AG10803 (cell line): ENCODE results near the gene NOL4L.

Experiments used
- DNase-seq: peaks from one replicate; pipeline ENCODE4 v3.0.0; 2010; ENCODE audit warnings: low read depth
- H3K4me3 ChIP-seq: 2 replicates; pipeline ENCODE4 v1.5.1; 2011; ENCODE audit warnings: mild to moderate bottlenecking, low read length, control low read depth
- TF ChIP-seq, protein P1 (sequence below): conservative IDR thresholded peaks from 2 replicates; pipeline ENCODE4 v1.5.1; 2011; ENCODE audit warnings: mild to moderate bottlenecking, low read length, control low read depth, inconsistent platforms

Gene NOL4L

DNA sequence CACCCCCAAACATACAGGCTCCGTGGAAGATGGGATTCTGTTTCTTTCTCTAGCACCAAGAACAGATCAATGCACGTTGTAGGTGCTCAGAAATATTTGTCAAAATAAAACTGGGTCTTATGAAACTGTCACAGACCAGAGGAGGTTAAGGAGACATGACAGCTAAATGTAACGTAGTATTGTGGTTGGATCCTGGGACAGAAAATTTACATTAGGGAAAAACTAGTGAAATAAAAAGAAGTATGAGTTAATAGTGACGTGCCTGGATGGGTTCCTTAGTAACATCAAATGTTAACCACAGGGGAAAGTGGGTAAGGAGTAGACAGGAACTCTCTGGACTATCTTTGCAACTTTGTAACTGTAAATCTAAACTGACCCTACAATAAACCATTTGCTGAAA, 31.5 kb downstream of the NOL4L start:
- TF ChIP-seq, protein P1, sequence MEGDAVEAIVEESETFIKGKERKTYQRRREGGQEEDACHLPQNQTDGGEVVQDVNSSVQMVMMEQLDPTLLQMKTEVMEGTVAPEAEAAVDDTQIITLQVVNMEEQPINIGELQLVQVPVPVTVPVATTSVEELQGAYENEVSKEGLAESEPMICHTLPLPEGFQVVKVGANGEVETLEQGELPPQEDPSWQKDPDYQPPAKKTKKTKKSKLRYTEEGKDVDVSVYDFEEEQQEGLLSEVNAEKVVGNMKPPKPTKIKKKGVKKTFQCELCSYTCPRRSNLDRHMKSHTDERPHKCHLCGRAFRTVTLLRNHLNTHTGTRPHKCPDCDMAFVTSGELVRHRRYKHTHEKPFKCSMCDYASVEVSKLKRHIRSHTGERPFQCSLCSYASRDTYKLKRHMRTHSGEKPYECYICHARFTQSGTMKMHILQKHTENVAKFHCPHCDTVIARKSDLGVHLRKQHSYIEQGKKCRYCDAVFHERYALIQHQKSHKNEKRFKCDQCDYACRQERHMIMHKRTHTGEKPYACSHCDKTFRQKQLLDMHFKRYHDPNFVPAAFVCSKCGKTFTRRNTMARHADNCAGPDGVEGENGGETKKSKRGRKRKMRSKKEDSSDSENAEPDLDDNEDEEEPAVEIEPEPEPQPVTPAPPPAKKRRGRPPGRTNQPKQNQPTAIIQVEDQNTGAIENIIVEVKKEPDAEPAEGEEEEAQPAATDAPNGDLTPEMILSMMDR, result no peak
- H3K4me3 ChIP-seq, result no peak overlapping the region
- DNase-seq, result no peak

DNA sequence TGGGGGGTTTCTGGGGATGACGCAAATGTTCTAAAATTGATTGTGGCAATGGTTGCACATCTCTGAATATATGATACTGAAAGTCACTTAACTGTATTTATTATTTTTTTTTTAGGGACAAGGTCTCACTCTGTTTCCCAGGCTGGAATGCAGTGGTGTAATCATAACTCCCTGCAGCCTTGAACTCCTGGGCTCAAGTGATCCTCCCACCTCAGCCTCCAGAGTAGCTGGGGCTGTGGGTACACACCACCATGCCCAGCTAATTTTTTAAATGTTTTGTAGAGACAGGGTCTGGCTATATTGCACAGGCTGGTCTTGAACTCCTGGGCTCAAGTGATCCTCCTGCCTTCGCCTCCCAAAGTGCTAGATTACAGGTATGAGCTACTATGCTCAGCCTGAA, 33.4 kb downstream of the NOL4L start:
- no peak for DNase-seq
- TF ChIP-seq, protein P1, result no peak
- H3K4me3 ChIP-seq, result no peak overlapping the region

DNA sequence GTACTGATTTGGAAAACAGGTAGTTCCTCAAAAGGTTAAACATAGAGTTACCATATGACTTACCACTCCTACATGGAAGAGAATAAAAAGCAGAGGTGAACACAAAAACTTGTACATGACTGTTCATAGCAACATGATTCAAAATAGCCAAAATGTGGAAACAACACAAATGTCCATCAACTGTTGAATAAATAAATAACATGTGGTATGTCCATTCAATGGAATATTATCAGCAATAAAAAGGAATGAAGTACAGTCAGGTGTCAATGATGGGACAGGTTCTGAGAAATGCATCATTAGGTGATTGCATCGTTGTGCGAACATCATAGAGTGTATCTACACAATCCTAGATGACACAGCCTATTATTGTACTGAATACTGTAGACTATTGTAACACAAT, 35.3 kb downstream of the NOL4L start:
- TF ChIP-seq, protein P1, result no peak
- DNase-seq, result no peak
- H3K4me3 ChIP-seq, result no peak overlapping the region

DNA sequence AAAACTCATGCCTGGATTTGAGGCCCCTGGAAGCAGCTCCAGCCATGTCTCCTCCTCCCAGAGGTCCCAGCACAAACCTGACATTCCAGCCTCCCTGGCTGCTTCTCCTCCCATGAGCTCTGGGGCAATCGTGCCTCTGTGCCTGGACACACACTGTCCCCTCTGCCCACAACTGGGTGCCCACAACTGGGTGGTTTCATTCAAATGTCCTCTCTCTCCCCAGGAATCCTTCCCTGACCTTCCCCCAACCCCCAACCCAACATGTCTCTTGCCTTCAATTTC, 37.4 kb downstream of the NOL4L start:
- DNase-seq, result no peak
- H3K4me3 ChIP-seq, result no peak overlapping the region
- TF ChIP-seq, protein P1, result no peak

DNA sequence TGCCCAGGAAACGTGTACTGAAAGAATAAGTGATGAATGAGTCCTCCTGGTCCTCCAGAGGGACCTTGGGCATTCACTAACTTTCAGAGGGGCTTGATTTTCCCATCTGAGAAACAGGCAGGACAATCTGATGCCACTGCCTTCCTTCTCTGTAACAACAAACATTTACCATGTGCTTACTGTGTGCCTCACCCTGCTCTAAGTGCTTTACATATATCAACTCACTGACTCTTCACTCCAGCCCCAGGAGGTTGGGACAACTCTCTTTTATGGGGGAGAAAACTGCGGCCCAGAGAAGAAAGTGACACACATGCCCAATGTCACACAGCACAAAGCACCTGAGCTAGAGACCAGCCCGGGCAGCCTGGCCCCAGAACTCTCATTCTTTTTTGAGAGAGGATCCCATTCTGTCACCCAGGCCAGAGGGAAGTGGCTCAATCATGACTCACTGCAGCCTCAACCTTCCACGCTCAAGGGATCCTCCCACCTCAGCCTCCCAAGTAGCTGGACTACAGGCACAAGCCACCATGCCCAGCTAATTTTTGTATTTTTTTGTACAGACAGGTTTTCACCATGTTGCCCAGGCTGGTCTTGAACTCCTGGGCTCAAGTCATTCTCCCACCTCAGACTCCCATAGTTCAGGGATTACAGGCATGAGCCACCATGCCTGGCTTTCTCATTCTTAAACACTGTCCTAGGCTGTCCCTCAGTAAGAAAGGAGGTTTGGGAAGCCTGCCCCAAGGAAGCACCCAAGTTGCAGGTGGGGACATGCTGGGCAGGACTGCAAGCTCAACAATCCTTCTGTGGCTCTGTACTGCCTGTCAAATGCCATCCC, 38.0 kb downstream of the NOL4L start:
- TF ChIP-seq, protein P1, result no peak
- H3K4me3 ChIP-seq, result no peak overlapping the region
- DNase-seq, result no peak

- no peak overlapping the region for H3K4me3 ChIP-seq
- TF ChIP-seq, protein P1, result no peak
- no peak for DNase-seq
Observed at GRCh38 chr20:32544893-32545840, 40.0 kb downstream of the NOL4L start.
